ENCODE data around the gene PHKB. TPM values are rescaled to one million over a fixed set of nuclear protein-coding genes. Genes with fewer than 3 reads are reported as not detected.

The PHKB gene
- total and polyA plus RNA-seq, 2 donors (not counting 3 experiments of a cell fraction or from before 2014, with no cell fraction given): 30.1 to 61.0 TPM

- ChIA-PET POLR2A (no interaction called here), CTCF (interaction anchor here (0.6 to 1.3 kb wide), 3 partner anchors 35 to 380 kb away, joined by 3 read pairs; partner anchors contain the start of gene NETO2)
- Histone ChIP-seq H4K20me1 (replicated peaks; ENCODE audit: control insufficient read depth, extremely low read depth, insufficient read depth, low read length) (no peaks in the 10 kb centered on the region), H3K27ac (ENCODE audit: insufficient read depth, low read depth, low read length) (peak overlapping the region; percentile 53), H2AFZ (ENCODE audit: low read depth, low read length) (peak overlapping the region; percentile 71), H3K9ac (replicated peaks; ENCODE audit: extremely low read depth, insufficient read depth, low read length) (no peak overlapping the region), H3K9me3 (replicated peaks; ENCODE audit: control insufficient read depth, insufficient read depth, low read length) (no peaks in the 10 kb centered on the region), H3K79me2 (ENCODE audit: control insufficient read depth, insufficient read depth, low read length) (no peaks in the 10 kb centered on the region), H3K4me3 (replicated peaks in 1 of 3; ENCODE audit: insufficient read depth in 1 of 3, low read depth in 1 of 3, low read length in 3 of 3) (peak overlapping the region in 1 of 3 experiments; percentile 36), H3K9me1 (replicated peaks; ENCODE audit: control insufficient read depth, extremely low read depth, insufficient read depth, low read length) (no peaks in the 10 kb centered on the region), H3K4me2 (ENCODE audit: insufficient read depth, low read length) (peak overlapping the region; percentile 82), H3K27me3 (ENCODE audit: control insufficient read depth in 2 of 2, insufficient read depth in 2 of 2, low read length in 2 of 2) (no peaks in the 10 kb centered on the region), H3K36me3 (ENCODE audit: control insufficient read depth in 2 of 2, extremely low read depth in 1 of 2, insufficient read depth in 2 of 2, low read length in 2 of 2) (no peaks in the 10 kb centered on the region), H3K4me1 (ENCODE audit: control insufficient read depth, extremely low read depth, insufficient read depth, low read length) (peaks cover 20% of the 10 kb centered on the region)
- FAIRE-seq (peak; percentile 78), DNase-seq (ENCODE audit: low read depth, low spot score) (peak; percentile 75)
- TF ChIP-seq POLR2AphosphoS5 (IDR thresholded peaks at IDR 0.05; ENCODE audit: insufficient read depth, low read depth, low read length): no peak
- TF ChIP-seq EZH2 (IDR thresholded peaks at IDR 0.05; ENCODE audit: borderline replicate concordance, low read depth, low read length, severe bottlenecking): no peak
- TF ChIP-seq GATA2 (IDR thresholded peaks at IDR 0.05; ENCODE audit: insufficient read depth, insufficient read length, low read depth, low read length): no peak
- no peak for TF ChIP-seq MYC (IDR thresholded peaks at IDR 0.05; ENCODE audit: low read depth, low read length)
- TF ChIP-seq POLR2A (IDR thresholded peaks at IDR 0.05; ENCODE audit: low read depth, low read length): no peak
- TF ChIP-seq MAX (IDR thresholded peaks at IDR 0.05; ENCODE audit: insufficient read depth, insufficient read length): no peak
- TF ChIP-seq JUN (IDR thresholded peaks at IDR 0.05; ENCODE audit: borderline replicate concordance, insufficient read depth, insufficient read length, low read depth): no peak
- TF ChIP-seq CTCF (IDR thresholded peaks at IDR 0.05; ENCODE audit: extremely low read depth in 1 of 2, insufficient read depth in 1 of 2, low read depth in 1 of 2, low read length in 2 of 2): no peak
- no peak for TF ChIP-seq FOS (IDR thresholded peaks at IDR 0.05; ENCODE audit: borderline replicate concordance, insufficient read depth, low read length)
- dilution Hi-C loops (cut with MboI; ENCODE audit: extremely low pct_ligation_motif_present, low sequenced_read_pairs) (no loop called here), intact Hi-C loops (cut with micrococcal nuclease) (loop anchor here (5.0 kb wide), 1 partner anchor 168 kb away; no protein-coding TSS in a partner anchor)
- BruUV-seq (replicated peaks): no TSS peak
Measured at GRCh38 chr16:47524007-47524405, 62.9 kb downstream of the PHKB start.

Measured in endothelial cell of umbilical vein (primary cell).